Measurements from ENCODE around the gene B9D2. TPM values are rescaled to one million over a fixed set of nuclear protein-coding genes. Genes with fewer than 3 reads are reported as not detected.
"Not testable (repeated sequence)": the region's sequence is repeated elsewhere in the genome, so short reads cannot be mapped to it uniquely, and the experiment has no call there.

The B9D2 gene
- total RNA-seq, 1 experiment from 2014 or later = 7.3 TPM

DNA sequence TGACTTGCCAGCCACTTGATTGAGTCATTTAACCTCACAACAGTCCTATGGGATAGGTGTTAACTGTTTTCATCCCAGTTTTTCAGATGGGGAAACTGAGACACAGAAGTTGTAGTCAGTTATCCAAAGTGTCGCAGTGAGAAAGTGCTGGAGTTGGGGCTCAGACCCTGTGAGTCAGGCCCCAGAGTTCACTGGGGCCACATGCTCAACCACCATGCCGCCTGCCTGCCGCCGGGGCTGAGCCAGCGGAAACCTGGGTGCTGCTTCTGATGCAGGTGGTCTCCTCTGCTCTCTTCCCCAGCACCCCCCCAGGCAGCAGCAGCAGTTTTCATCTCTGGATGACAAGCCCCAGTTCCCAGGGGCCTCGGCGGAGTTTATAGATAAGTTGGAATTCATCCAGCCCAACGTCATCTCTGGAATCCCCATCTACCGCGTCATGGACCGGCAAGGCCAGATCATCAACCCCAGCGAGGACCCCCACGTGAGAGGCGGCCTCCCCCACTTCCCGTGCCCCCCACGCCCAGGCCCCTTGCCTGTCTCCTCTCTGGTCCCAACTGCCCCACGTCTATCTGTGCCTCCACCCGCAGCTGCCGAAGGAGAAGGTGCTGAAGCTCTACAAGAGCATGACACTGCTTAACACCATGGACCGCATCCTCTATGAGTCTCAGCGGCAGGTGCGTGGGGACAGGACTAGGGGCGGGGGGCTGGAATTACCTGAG, 46.5 kb upstream of the B9D2 start:
- RAD21 ChIA-PET (ENCODE audit: low non-redundant PET in 1 of 2, low total read pairs in 2 of 2, uncharacterized antibody in 2 of 2, unreplicated experiment in 2 of 2) = no interaction called here
- Histone ChIP-seq H3K79me2 (ENCODE audit: insufficient read depth, low read length) (no peaks in the 10 kb centered on the region), H3K9me2 (ENCODE audit: insufficient read depth) (no peaks in the 10 kb centered on the region), H3K9ac (ENCODE audit: low read length) (no peak overlapping the region), H3K27ac (ENCODE audit: low read depth, low read length) (no peak overlapping the region), H2AFZ (ENCODE audit: low read depth, low read length, poor library complexity, severe bottlenecking) (no peak overlapping the region), H3K4me1 (ENCODE audit: control insufficient read depth in 1 of 2, insufficient read depth in 2 of 2, low read length in 2 of 2) (peaks cover 11 to 13% of the 10 kb centered on the region in 2 experiments; a peak in 3 of 4 replicates), H3K27me3 (ENCODE audit: insufficient read depth, low read length) (no peaks in the 10 kb centered on the region), H3K4me3 (replicated peaks in 1 of 2; ENCODE audit: low read depth in 1 of 2, low read length in 2 of 2) (no peak overlapping the region), H3K9me3 (ENCODE audit: control insufficient read depth in 1 of 2, insufficient read depth in 1 of 2, low read depth in 1 of 2, low read length in 2 of 2) (no peaks in the 10 kb centered on the region), H3K4me2 (ENCODE audit: low read length) (no peak overlapping the region), H3K36me3 (ENCODE audit: control insufficient read depth in 1 of 2, insufficient read depth in 2 of 2, low read length in 2 of 2) (peaks cover 0 to 3% of the 10 kb centered on the region in 2 experiments; a peak in 1 of 4 replicates), H4K20me1 (ENCODE audit: insufficient read depth) (no peaks in the 10 kb centered on the region)
- ATAC-seq (no peak), DNase-seq (ENCODE audit: low read depth, low spot score) (no peak)
- TF ChIP-seq ELF1 (IDR thresholded peaks at IDR 0.05; ENCODE audit: borderline replicate concordance, low read depth) (no peak), TCF7L2 (IDR thresholded peaks at IDR 0.05; ENCODE audit: borderline replicate concordance, extremely low read depth, insufficient read depth, insufficient read length) (no peak)
- no TSS peak for BruUV-seq (replicated peaks)
- POLR2A ChIA-PET = interaction anchor here (0.6 kb wide), 1 partner anchor 30 kb away, joined by 4 read pairs; no protein-coding TSS in a partner anchor
- intact Hi-C loops (cut with micrococcal nuclease) = no loop called here
- CTCF ChIA-PET = no interaction called here

DNA sequence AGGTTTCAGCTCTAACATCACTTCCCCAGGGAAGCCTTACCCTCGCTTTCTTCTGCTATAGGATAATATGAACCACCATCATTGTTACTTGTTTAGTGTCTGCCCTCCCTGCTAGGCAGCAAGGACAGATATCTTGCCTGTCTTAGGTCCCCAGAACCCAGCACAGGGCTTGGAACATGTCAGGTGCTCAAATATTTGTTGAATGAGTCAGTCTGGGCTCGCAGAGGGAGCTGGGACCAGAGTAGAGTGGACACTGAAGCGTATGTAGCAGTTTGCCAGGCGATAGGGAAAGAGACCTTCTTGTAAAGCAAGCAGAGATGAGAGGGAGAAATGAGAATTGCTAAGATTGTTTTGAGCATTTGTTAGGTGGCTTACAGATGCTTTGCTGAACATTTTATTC, 45.3 kb upstream of the B9D2 start:
- Histone ChIP-seq H3K79me2 (ENCODE audit: insufficient read depth, low read length) (no peaks in the 10 kb centered on the region), H3K4me3 (replicated peaks in 1 of 2; ENCODE audit: low read depth in 1 of 2, low read length in 2 of 2) (no peak overlapping the region), H3K4me1 (ENCODE audit: control insufficient read depth in 1 of 2, insufficient read depth in 2 of 2, low read length in 2 of 2) (peaks cover 11 to 13% of the 10 kb centered on the region in 2 experiments; a peak in 3 of 4 replicates), H4K20me1 (ENCODE audit: insufficient read depth) (no peaks in the 10 kb centered on the region), H3K36me3 (ENCODE audit: control insufficient read depth in 1 of 2, insufficient read depth in 2 of 2, low read length in 2 of 2) (0 out of 4 replicates have a peak, but pooled peaks cover 3% of the 10 kb centered on the region in 2 experiments), H3K9ac (ENCODE audit: low read length) (no peak overlapping the region), H3K4me2 (ENCODE audit: low read length) (peak overlapping the region; percentile 51), H2AFZ (ENCODE audit: low read depth, low read length, poor library complexity, severe bottlenecking) (no peak overlapping the region), H3K9me3 (ENCODE audit: control insufficient read depth in 1 of 2, insufficient read depth in 1 of 2, low read depth in 1 of 2, low read length in 2 of 2) (no peaks in the 10 kb centered on the region), H3K27ac (ENCODE audit: low read depth, low read length) (no peak overlapping the region), H3K27me3 (ENCODE audit: insufficient read depth, low read length) (no peaks in the 10 kb centered on the region), H3K9me2 (ENCODE audit: insufficient read depth) (no peaks in the 10 kb centered on the region)
- no TSS peak for BruUV-seq (replicated peaks)
- DNase-seq (ENCODE audit: low read depth, low spot score) = peak; percentile 28
- ChIA-PET POLR2A (interaction anchor here (0.8 kb wide), 1 partner anchor 30 kb away, joined by 3 read pairs; the partner anchor contains the start of gene DMAC2), RAD21 (ENCODE audit: low non-redundant PET in 1 of 2, low total read pairs in 2 of 2, uncharacterized antibody in 2 of 2, unreplicated experiment in 2 of 2) (no interaction called here), CTCF (interaction anchor here (1.6 kb wide), 1 partner anchor 161 kb away, joined by 3 read pairs; no protein-coding TSS in a partner anchor)
- intact Hi-C loops (cut with micrococcal nuclease) = no loop called here
- TF ChIP-seq FOSL1 (IDR thresholded peaks at IDR 0.05; ENCODE audit: low read depth) = peak; percentile 58; the same call in 1 of the 2 replicates
- no peak for TF ChIP-seq SIN3A (IDR thresholded peaks at IDR 0.05; ENCODE audit: low read depth)
- peak; percentile 86 for ATAC-seq

- CTCF ChIA-PET = interaction anchor here (1.6 kb wide), 1 partner anchor 162 kb away, joined by 3 read pairs; no protein-coding TSS in a partner anchor
- Histone ChIP-seq H3K4me2 (ENCODE audit: low read length) (peak overlapping the region; percentile 51), H3K4me1 (ENCODE audit: control insufficient read depth in 1 of 2, insufficient read depth in 2 of 2, low read length in 2 of 2) (peaks cover 11 to 13% of the 10 kb centered on the region in 2 experiments; a peak in 3 of 4 replicates)
- RAD21 ChIA-PET (ENCODE audit: low non-redundant PET in 1 of 2, low total read pairs in 2 of 2, uncharacterized antibody in 2 of 2, unreplicated experiment in 2 of 2); H3K27ac ChIP-seq (ENCODE audit: low read depth, low read length); H3K4me3 ChIP-seq (replicated peaks in 1 of 2; ENCODE audit: low read depth in 1 of 2, low read length in 2 of 2); H3K9me2 ChIP-seq (ENCODE audit: insufficient read depth); POLR2A ChIA-PET; BruUV-seq (replicated peaks); intact Hi-C loops (cut with micrococcal nuclease); ATAC-seq; H3K9ac ChIP-seq (ENCODE audit: low read length); H3K36me3 ChIP-seq (ENCODE audit: control insufficient read depth in 1 of 2, insufficient read depth in 2 of 2, low read length in 2 of 2); H3K79me2 ChIP-seq (ENCODE audit: insufficient read depth, low read length); H3K9me3 ChIP-seq (ENCODE audit: control insufficient read depth in 1 of 2, insufficient read depth in 1 of 2, low read depth in 1 of 2, low read length in 2 of 2); H4K20me1 ChIP-seq (ENCODE audit: insufficient read depth); H2AFZ ChIP-seq (ENCODE audit: low read depth, low read length, poor library complexity, severe bottlenecking); H3K27me3 ChIP-seq (ENCODE audit: insufficient read depth, low read length); DNase-seq (ENCODE audit: low read depth, low spot score): not testable (repeated sequence)
These were observed 44.9 kb upstream of the B9D2 start for GRCh38 chr19:41408846-41409245.
